Esophagus muscularis mucosa (tissue), 4 donors: ENCODE measurements around the gene HSBP1. TPM values are rescaled to one million over a fixed set of nuclear protein-coding genes. Genes with fewer than 3 reads are reported as not detected.

ENCODE experiments used
- DNase-seq: peaks from one replicate; pipeline ENCODE4 v3.0.0-alpha.2; 2017; ENCODE audit errors: extremely low spot score
- H3K27ac ChIP-seq, 4 donors: fragments of 200-600 bp; sonication (generic); replicated peaks in 1 of 4; 1 replicate in 3 of 4; 2 replicates in 1 of 4; pipeline ENCODE4 v1.5.1; 2016 to 2019; ENCODE audit warnings: mild to moderate bottlenecking in 1 of 4
- H3K27me3 ChIP-seq, 4 donors: fragments of 200-600 bp; sonication (generic); one replicate each; pipeline versions ENCODE4 v1.5.1 to v1.6.0; 2016 to 2019
- H3K36me3 ChIP-seq, 4 donors: fragments of 200-600 bp; sonication (generic); one replicate each; pipeline ENCODE4 v1.5.1; 2016 to 2019
- H3K4me1 ChIP-seq, 4 donors: fragments of 200-600 bp; sonication (generic); one replicate each; pipeline ENCODE4 v1.5.1; 2016 to 2019
- H3K4me3 ChIP-seq, 4 donors: fragments of 200-600 bp; sonication (generic); 1 replicate in 2 of 4; 2 replicates in 2 of 4; pipeline ENCODE4 v1.5.1; 2016 to 2019; ENCODE audit warnings: mild to moderate bottlenecking in 4 of 4, moderate library complexity in 1 of 4
- H3K9me3 ChIP-seq, 4 donors: fragments of 200-600 bp; sonication (generic); 1 replicate in 3 of 4; 2 replicates in 1 of 4; pipeline ENCODE4 v1.5.1; 2016 to 2019
- CTCF ChIP-seq, 3 experiments: fragments of 200-600 bp in 2 of 3; fragments of 450-650 bp in 1 of 3; sonication (generic) in 2 of 3; IDR thresholded peaks; one replicate each; pipeline ENCODE4 v1.5.1; 2017 to 2019; ENCODE audit warnings: antibody characterized with exemption in 3 of 3, mild to moderate bottlenecking in 2 of 3, moderate library complexity in 1 of 3
- EP300 ChIP-seq: sonication (generic); formaldehyde crosslinking; IDR thresholded peaks from one replicate; pipeline ENCODE4 v1.6.1; 2017; ENCODE audit warnings: antibody characterized with exemption
- POLR2A ChIP-seq: fragments of 450-650 bp; IDR thresholded peaks from one replicate; pipeline ENCODE4 v1.6.1; 2017; ENCODE audit warnings: antibody characterized with exemption, moderate library complexity, mild to moderate bottlenecking, low read depth
- POLR2AphosphoS5 ChIP-seq, 2 donors: sonication (generic); formaldehyde crosslinking; IDR thresholded peaks; one replicate each; pipeline ENCODE4 v1.6.1; 2017; ENCODE audit warnings: antibody characterized with exemption in 2 of 2
- WGBS: methylation state at CpG from one replicate; pipeline ENCODE4 v1.1.5; 2018; 5-methylcytosine and 5-hydroxymethylcytosine counted together
- intact Hi-C: fragments of 100-400 bp; cut with DNase I; formaldehyde crosslinking; loops from one replicate; pipeline ENCODE4 v1.15.1; 2023
- total RNA-seq, 4 donors: library from RNA; depleted of rRNA; stranded (reverse); fragments of >200 nt; gene quantifications; one replicate each; pipeline versions ENCODE4 v1.1.0 to v1.2.1, GENCODE V29; 2016

HSBP1 gene
- total RNA-seq, 4 donors from 2014 or later, result 12.0 to 49.8 (median 26.4) TPM

DNA sequence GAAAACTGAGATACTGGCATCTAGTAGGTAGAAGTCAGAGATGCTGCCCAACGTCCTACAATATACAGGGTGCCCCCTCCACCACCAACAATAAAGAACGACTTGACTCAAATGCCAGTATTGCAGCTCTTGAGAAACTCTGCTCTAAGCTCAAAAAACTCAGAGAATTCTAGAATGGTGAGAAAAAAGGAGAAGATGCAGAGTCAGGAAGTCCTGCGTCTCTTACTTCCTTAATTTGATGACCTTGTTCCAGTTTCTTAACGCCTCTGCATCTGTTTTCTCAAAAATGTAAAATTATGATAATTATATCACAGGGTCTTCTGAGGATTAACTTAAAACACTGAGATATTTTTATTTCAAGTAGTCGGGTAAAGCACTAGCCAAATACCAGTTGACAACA is 1.7 kb upstream of the HSBP1 start:
- Histone ChIP-seq H3K36me3 (peaks cover 0 to 16% (median 2%) of the 10 kb centered on the region in 4 donors), H3K9me3 (no peaks in the 10 kb centered on the region), H3K4me3 (no peak overlapping the region), H3K27me3 (no peaks in the 10 kb centered on the region), H3K4me1 (peaks cover 37 to 49% (median 43%) of the 10 kb centered on the region in 4 donors), H3K27ac (no peak overlapping the region)
- intact Hi-C loops, result loop anchor here (5.0 kb wide), 1 partner anchor 91 kb away; the partner anchor contains the start of gene MLYCD
- DNase-seq, result no peak
- 57% methylated on average over 5 of the region's 5 CpGs for WGBS
- TF ChIP-seq CTCF (IDR thresholded peaks at IDR 0.05), result no peak
- no peak for TF ChIP-seq POLR2A
- no peak for TF ChIP-seq EP300
- no peak for TF ChIP-seq POLR2AphosphoS5 (IDR thresholded peaks at IDR 0.05)

DNA sequence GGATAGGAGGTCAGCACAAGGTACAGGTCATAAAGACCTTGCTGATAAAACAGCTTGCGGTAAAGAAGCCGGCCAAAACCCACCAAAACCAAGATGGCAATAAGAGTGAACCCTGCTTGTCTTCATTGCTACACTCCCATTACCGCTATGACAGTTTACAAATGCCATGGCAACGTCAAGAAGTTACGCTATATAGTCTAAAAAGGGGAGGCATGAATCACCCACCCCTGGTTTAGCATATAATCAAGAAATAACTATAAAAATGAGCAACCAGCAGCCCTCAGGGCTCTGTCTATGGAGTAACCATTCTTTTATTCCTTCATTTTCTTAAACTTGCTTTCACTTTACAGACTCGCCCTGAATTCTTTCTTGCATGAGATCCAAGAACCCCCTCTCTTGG is 1.0 kb upstream of the HSBP1 start:
- Histone ChIP-seq H3K4me3 (no peak overlapping the region), H3K4me1 (peaks cover 42 to 54% (median 46%) of the 10 kb centered on the region in 4 donors), H3K36me3 (peaks cover 0 to 21% (median 3%) of the 10 kb centered on the region in 4 donors), H3K27me3 (no peaks in the 10 kb centered on the region), H3K9me3 (no peaks in the 10 kb centered on the region), H3K27ac (peak overlapping the region in 2 of 4 donors; percentile 81 to 87)
- intact Hi-C loops, result loop anchor here (5.0 kb wide), 1 partner anchor 91 kb away; the partner anchor contains the start of gene MLYCD
- 92% methylated on average over 6 of the region's 6 CpGs for WGBS
- DNase-seq, result no peak
- no peak for TF ChIP-seq EP300
- TF ChIP-seq POLR2AphosphoS5 (IDR thresholded peaks at IDR 0.05), result no peak
- no peak for TF ChIP-seq CTCF (IDR thresholded peaks at IDR 0.05)
- no peak for TF ChIP-seq POLR2A

DNA sequence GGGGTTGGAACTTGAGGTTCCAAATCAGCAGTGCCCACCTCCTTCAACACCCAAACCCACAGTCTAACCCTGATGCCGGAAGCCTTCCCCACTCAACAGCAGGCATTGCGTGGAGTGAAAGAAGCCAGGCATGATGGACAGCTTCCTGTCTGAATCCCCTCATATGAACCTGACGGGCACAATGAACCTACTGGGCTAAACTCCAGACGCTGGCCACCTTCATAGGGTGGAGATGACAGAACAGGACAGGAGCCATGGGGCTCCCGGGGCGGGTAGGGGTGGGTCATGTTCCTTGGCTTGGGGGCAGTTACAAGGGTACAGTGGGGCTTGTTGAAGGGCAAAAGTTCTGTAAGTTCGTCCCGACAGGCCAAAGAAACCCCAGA is 460 bp upstream of the HSBP1 start:
- Histone ChIP-seq H3K27me3 (no peaks in the 10 kb centered on the region), H3K9me3 (no peaks in the 10 kb centered on the region), H3K4me1 (peaks cover 39 to 51% (median 45%) of the 10 kb centered on the region in 4 donors), H3K27ac (peak overlapping the region; percentile 81 to 87 (median 85)), H3K36me3 (peaks cover 0 to 24% (median 6%) of the 10 kb centered on the region in 4 donors), H3K4me3 (peak overlapping the region; percentile 90 to 95 (median 90))
- intact Hi-C loops, result loop anchor here (5.0 kb wide), 1 partner anchor 90 kb away; the partner anchor contains the start of gene MLYCD
- TF ChIP-seq CTCF (IDR thresholded peaks at IDR 0.05) (no peak), POLR2AphosphoS5 (IDR thresholded peaks at IDR 0.05) (no peak), POLR2A (no peak), EP300 (no peak)
- 78% methylated on average over 7 of the region's 8 CpGs for WGBS
- DNase-seq, result no peak

- peak overlapping the region; percentile 90 to 95 (median 90) for H3K4me3 ChIP-seq
- intact Hi-C loops, result loop anchor here (5.0 kb wide), 1 partner anchor 89 kb away; the partner anchor contains the start of gene MLYCD
- H3K36me3 ChIP-seq, result peaks cover 0 to 36% (median 14%) of the 10 kb centered on the region in 4 donors
- H3K27ac ChIP-seq, result peak overlapping the region; percentile 81 to 87 (median 85)
- H3K4me1 ChIP-seq, result peaks cover 40 to 55% (median 43%) of the 10 kb centered on the region in 4 donors
- H3K27me3 ChIP-seq, result no peaks in the 10 kb centered on the region
- WGBS, result 14% methylated on average over 11 of the region's 11 CpGs
- no peak for TF ChIP-seq POLR2A
- no peak for TF ChIP-seq EP300
- no peak for TF ChIP-seq POLR2AphosphoS5 (IDR thresholded peaks at IDR 0.05)
- TF ChIP-seq CTCF (IDR thresholded peaks at IDR 0.05), result no peak
- DNase-seq, result no peak
- H3K9me3 ChIP-seq, result no peaks in the 10 kb centered on the region
Measured at GRCh38 chr16:83808573-83809014, 816 bp downstream of the HSBP1 start.
